Activated gamma-delta T cell treated with Interleukin-2 at 50 U/mL for 16 hours (primary cell): ENCODE measurements around the gene EFNB1.
"Not testable (repeated sequence)": the region's sequence is repeated elsewhere in the genome, so short reads cannot be mapped to it uniquely, and the experiment has no call there.

ENCODE experiments used
- DNase-seq: peaks from one replicate; pipeline ENCODE4 v3.0.0-alpha.2; 2020

EFNB1 gene

GRCh38 chrX:68828740-68829581, at the start of gene EFNB1:
TSS of gene EFNB1 (plus strand) at chrX:68829021. CDS start at chrX:68829777, 756 bp downstream.
- peak; percentile 79 for DNase-seq

DNA sequence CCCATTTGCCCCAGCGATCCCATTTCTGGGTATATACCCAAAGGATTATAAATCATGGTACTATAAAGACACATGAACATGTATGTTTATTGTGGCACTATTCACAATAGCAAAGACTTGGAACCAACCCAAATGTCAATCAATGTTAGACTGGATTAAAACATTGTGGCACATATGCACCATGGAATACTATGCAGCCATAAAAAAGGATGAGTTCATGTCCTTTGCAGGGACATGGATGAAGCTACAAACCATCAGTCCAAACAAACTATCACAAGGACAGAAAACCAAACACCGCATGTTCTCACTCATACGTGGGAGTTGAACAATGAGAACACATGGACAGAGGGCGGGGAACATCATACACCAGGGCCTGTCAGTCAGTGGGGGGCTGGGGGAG, 47.5 kb upstream of the EFNB1 start:
- not testable (repeated sequence) for DNase-seq

DNA sequence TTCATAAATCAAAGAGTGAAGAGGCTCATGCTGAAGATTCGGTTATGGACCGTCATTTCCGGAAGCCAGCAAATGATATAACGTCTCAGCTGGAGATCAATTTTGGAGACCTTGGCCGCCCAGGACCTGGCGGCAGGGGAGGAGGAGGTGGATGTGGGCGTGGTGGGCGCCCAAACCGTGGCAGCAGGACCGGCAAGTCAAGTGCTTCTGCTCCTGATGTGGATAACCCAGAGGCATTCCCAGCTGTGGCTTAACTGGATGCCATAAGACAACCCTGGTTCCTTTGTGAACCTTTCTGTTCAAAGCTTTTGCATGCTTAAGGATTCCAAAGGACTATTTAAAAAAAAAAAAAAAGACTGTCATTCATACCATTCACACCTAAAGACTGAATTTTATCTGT, 44.0 kb upstream of the EFNB1 start:
- DNase-seq = no peak

GRCh38 chrX:68786581-68786980, 42.2 kb upstream of the EFNB1 start:
- not testable (repeated sequence) for DNase-seq

DNA sequence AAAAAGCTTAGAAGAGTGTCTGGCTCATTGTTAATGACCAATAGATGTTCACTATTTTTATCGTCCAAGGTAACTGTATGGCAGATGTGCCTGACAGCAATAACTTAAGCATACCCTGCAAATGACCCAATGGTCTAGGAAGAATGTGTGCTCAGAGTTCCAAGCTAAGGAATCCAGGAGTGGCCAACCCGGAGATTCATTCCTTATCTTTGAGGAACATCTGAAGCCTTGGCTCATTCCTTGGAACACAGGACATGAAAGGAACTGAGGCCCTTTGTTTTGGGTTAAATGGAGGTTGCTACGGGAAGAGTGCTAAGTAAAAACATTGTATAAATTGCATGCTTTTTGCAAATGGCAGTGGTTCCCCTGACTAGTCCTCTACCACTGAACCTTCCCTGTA, 38.9 kb upstream of the EFNB1 start:
- DNase-seq = no peak

DNA sequence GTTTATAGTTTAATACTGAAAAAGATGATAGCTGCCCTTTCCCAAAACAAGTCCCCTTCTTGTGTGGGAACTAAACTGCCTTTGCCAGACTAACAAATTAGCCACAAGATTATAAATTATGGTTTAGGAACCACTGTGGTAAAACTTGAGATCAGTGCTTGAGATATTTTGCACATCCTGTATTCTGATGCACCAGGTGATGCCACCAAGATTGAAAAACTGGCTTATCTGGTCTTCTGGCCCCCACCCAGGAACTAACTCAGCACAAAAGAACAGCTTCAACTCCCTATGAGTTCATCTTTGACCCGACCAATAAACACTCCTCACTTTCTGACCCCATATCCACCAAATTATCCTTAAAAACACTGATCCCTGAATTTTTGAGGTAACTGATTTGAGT, 36.7 kb upstream of the EFNB1 start:
- no peak for DNase-seq

DNA sequence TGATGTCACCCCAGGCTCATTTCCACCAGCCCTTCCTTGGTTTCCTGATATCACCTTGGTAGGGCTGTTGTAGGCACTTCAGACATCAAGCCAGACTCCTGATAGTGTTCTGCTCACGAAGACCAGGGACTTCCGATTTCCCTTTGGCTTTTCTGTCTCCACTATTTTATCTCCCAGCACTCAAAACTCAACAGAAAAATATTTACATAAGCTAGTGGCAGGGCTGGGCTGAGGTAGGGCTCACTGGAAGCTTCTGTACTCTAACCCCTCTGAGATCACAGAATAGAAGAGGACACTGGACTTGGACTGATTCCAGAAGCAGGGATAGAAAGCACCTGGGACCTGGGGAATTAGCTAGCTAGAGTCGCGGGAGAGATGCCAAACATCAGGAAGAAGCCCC, 34.4 kb upstream of the EFNB1 start:
- no peak for DNase-seq

DNA sequence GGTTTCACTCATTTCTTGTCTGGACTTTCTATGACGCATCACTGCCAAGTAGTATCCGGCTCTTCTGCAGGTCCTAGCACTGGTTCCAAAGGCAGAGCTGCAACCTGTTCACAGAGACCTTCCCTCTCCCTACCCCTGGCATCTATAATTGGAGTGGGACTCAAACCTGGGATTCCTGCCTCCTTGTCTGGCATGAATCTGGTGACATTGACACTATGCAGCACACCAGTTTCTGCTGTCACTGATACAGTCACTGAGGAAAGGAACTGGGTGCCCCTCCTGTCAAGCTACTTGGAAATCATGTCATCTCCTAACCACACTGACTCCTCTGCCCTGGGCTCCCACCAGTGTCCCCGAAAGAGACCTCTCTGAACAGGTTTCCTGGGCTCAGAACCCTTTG, 33.1 kb upstream of the EFNB1 start:
- DNase-seq = no peak

GRCh38 chrX:68798400-68798799, 30.4 kb upstream of the EFNB1 start:
- DNase-seq = not testable (repeated sequence)

GRCh38 chrX:68801737-68802290, 27.0 kb upstream of the EFNB1 start:
- no peak for DNase-seq

DNA sequence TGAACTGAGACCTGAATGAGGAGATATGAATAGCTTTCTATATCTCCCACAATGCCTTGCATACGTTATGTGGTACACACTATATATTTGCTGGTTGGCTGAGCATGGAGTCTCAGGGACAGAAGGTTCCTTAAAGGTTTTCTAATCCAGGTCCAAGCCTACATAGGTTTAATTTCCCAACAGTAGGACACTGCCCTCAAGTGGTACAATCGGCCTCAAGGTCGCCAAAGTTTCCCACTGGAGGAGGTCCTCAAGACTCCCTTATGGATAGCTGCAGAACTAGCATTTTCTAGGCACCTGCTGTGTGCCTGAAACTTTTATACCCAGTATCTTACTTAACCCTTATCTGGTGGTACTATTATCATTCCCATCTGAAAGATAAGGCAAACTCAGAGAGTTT, 21.0 kb upstream of the EFNB1 start:
- DNase-seq = no peak

GRCh38 chrX:68808686-68809357, 20.0 kb upstream of the EFNB1 start:
- no peak for DNase-seq

GRCh38 chrX:68820476-68821110, 8.2 kb upstream of the EFNB1 start:
- DNase-seq = no peak

GRCh38 chrX:68821616-68822015, 7.2 kb upstream of the EFNB1 start:
- DNase-seq = no peak

DNA sequence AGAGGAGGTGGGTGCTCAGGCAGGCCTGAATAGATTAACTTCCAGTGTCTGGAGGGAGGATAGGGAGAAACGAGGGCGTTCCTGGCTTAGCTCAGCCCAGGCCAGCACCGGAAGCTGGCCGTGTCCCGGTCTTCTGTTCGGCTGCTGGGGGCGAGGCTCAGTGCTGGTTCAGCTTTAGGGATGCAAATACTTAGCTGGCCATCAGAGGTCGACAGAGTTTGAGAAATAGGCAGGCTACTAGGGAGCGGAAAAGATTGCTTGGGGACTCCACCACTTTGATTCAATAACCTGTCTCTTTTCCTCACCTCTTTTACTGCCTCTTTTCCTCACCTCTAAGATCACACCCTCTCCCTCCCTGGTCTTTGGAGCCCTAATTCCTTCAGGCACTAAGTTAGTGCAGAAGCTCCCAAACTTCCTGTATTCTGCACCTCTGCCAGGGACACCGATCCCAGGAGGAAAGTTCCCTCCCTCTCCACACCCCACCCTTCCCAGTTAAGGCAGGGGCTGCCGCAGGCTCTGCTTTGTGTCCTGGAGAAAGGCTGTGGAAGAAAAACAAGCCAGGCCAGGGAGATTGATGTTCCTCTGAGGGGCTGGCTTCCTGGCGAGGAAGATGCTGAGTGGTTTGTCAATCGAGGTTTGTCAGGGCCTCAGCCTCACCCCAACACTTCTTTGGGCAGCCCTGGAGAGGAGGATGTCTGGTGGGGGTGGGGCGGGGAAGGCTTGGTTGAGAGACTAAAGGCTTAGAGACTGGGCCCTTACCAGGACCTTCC, 6.0 kb upstream of the EFNB1 start:
- no peak for DNase-seq

- no peak for DNase-seq
Observed at GRCh38 chrX:68823413-68824151, 5.2 kb upstream of the EFNB1 start.

GRCh38 chrX:68824152-68824433, 4.7 kb upstream of the EFNB1 start:
- DNase-seq = no peak

DNA sequence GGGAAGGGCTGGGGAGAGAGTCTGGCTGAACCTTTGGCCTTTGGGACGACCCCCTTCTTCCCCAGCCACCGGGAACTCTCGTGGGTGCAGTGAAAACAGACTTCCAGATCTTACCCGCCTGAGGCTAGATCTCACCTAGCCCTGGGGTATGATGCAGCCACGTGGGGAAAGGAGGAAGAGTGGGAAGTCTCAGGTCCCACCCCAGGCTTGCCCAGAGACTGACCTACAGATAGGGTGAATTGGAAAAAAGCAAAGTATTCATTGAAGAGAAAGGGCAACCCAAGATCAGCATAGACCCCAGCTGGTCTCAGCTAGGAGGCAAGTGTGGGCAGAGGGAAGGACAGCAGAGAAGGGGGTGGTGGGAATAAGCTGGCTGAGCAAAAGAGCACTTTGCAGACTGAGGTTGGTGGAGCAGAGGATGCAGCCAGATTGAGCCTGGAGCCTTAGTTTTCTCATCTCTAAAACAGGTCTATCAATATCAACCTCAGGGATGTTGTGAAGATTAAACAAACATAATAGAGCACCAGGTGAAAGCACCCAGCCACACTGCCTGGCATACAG, 4.2 kb upstream of the EFNB1 start:
- no peak for DNase-seq

GRCh38 chrX:68826113-68826980, 2.5 kb upstream of the EFNB1 start:
- no peak for DNase-seq

- DNase-seq = no peak
Observed at GRCh38 chrX:68827256-68827655, 1.6 kb upstream of the EFNB1 start.
